Suppressor macrophage treated with lipopolysaccharide for 4 hours (primary cell): ENCODE measurements around the gene TLR2.

Experiments used
- DNase-seq: peaks from one replicate; pipeline ENCODE4 v3.0.0-alpha.2; 2020

The TLR2 gene

GRCh38 chr4:153735906-153736461 is 51.9 kb downstream of the TLR2 start:
- DNase-seq: no peak

GRCh38 chr4:153741541-153741940 is 57.5 kb downstream of the TLR2 start:
- DNase-seq: peak; percentile 64

- no peak for DNase-seq
Observed at GRCh38 chr4:153745651-153746050, 61.6 kb downstream of the TLR2 start.

GRCh38 chr4:153747406-153747955 is 63.4 kb downstream of the TLR2 start:
- no peak for DNase-seq

- peak; percentile 72 for DNase-seq
Observed at GRCh38 chr4:153748378-153748777, 64.3 kb downstream of the TLR2 start.

GRCh38 chr4:153750197-153750817 is 66.2 kb downstream of the TLR2 start:
- peak; percentile 92 for DNase-seq

GRCh38 chr4:153755186-153755585 is 71.1 kb downstream of the TLR2 start:
- DNase-seq: no peak
